SH-SY5Y (cell line): ENCODE results near the gene SKAP1.

Source experiments
- GATA2 ChIP-seq: IDR thresholded peaks from 2 replicates; pipeline ENCODE4 v1.6.1; 2011; ENCODE audit warnings: mild to moderate bottlenecking, low read depth, low read length
- GATA3 ChIP-seq: IDR thresholded peaks from 2 replicates; pipeline ENCODE4 v1.6.1; 2011; ENCODE audit warnings: low read depth, mild to moderate bottlenecking, low read length, moderate library complexity

SKAP1 gene

GRCh38 chr17:48459070-48459844 is 29.2 kb upstream of the SKAP1 start:
- TF ChIP-seq GATA3: no peak
- no peak for TF ChIP-seq GATA2

GRCh38 chr17:48457080-48457836 is 27.2 kb upstream of the SKAP1 start:
- TF ChIP-seq GATA3 (no peak), GATA2 (no peak)

- no peak for TF ChIP-seq GATA3
- no peak for TF ChIP-seq GATA2
Observed at GRCh38 chr17:48456589-48456988, 26.6 kb upstream of the SKAP1 start.

- TF ChIP-seq GATA2: no peak
- no peak for TF ChIP-seq GATA3
Observed at GRCh38 chr17:48455791-48456190, 25.8 kb upstream of the SKAP1 start.

- TF ChIP-seq GATA2 (0 out of 2 replicates have a peak, but pooled peaks have one; percentile 14), GATA3 (no peak)
Observed at GRCh38 chr17:48453447-48453846, 23.4 kb upstream of the SKAP1 start.

GRCh38 chr17:48451489-48451888 is 21.5 kb upstream of the SKAP1 start:
- TF ChIP-seq GATA3 (no peak), GATA2 (no peak)

GRCh38 chr17:48445248-48445620 is 15.2 kb upstream of the SKAP1 start:
- TF ChIP-seq GATA2 (no peak), GATA3 (no peak)

- TF ChIP-seq GATA3: no peak
- TF ChIP-seq GATA2: no peak
Observed at GRCh38 chr17:48444516-48445247, 14.7 kb upstream of the SKAP1 start.

- TF ChIP-seq GATA2 (no peak), GATA3 (no peak)
Observed at GRCh38 chr17:48443712-48444111, 13.7 kb upstream of the SKAP1 start.

GRCh38 chr17:48442819-48443218 is 12.8 kb upstream of the SKAP1 start:
- TF ChIP-seq GATA2 (no peak), GATA3 (no peak)

GRCh38 chr17:48441862-48442261 is 11.8 kb upstream of the SKAP1 start:
- TF ChIP-seq GATA2 (no peak), GATA3 (no peak)

GRCh38 chr17:48441231-48441711 is 11.3 kb upstream of the SKAP1 start:
- TF ChIP-seq GATA3 (no peak), GATA2 (no peak)

GRCh38 chr17:48440669-48441068 is 10.7 kb upstream of the SKAP1 start:
- TF ChIP-seq GATA2 (no peak), GATA3 (no peak)

- TF ChIP-seq GATA3: no peak
- TF ChIP-seq GATA2: no peak
Observed at GRCh38 chr17:48439875-48440505, 10.0 kb upstream of the SKAP1 start.
